OCI-LY1 (cell line): ENCODE measurements around the gene RASAL2.

Source experiments
- H2AFZ ChIP-seq: fragments of 200-600 bp; sonication (generic), shearing (Covaris generic); 2 replicates; pipeline ENCODE4 v1.6.0; 2014; ENCODE audit warnings: antibody characterized with exemption, mild to moderate bottlenecking, low read length
- H3F3A ChIP-seq: fragments of 200-600 bp; sonication (generic), shearing (Covaris generic); 2 replicates; pipeline ENCODE4 v1.6.0; 2014; ENCODE audit warnings: mild to moderate bottlenecking, antibody characterized with exemption, low read length, moderate library complexity; ENCODE audit not compliant: insufficient read depth
- H3K27ac ChIP-seq: fragments of 200-600 bp; sonication (generic); 2 replicates; pipeline ENCODE4 v1.5.1; 2014; ENCODE audit warnings: low read length, mixed run types, mild to moderate bottlenecking, low read depth; ENCODE audit not compliant: poor library complexity, severe bottlenecking
- H3K27me3 ChIP-seq: fragments of 200-600 bp; sonication (generic); 2 replicates; pipeline ENCODE4 v1.6.0; 2014; ENCODE audit warnings: antibody characterized with exemption, mild to moderate bottlenecking, low read length, moderate library complexity; ENCODE audit not compliant: insufficient read depth
- H3K36me3 ChIP-seq: fragments of 200-600 bp; sonication (generic); 2 replicates; pipeline ENCODE4 v1.6.1; 2014; ENCODE audit warnings: mild to moderate bottlenecking, antibody characterized with exemption, low read length, moderate library complexity, mixed read lengths; ENCODE audit not compliant: insufficient read depth
- H3K4me1 ChIP-seq: fragments of 200-600 bp; sonication (generic); 2 replicates; pipeline ENCODE4 v1.5.1; 2014; ENCODE audit warnings: mild to moderate bottlenecking, low read length, moderate library complexity; ENCODE audit not compliant: insufficient read depth, severe bottlenecking
- H3K4me2 ChIP-seq: fragments of 200-600 bp; sonication (generic), shearing (Covaris generic); 2 replicates; pipeline ENCODE4 v1.6.1; 2014; ENCODE audit warnings: low read length
- H3K4me3 ChIP-seq: fragments of 200-600 bp; sonication (generic); 2 replicates; pipeline ENCODE4 v1.5.1; 2014; ENCODE audit warnings: low read length, low read depth, mild to moderate bottlenecking, mixed read lengths; ENCODE audit not compliant: poor library complexity, severe bottlenecking
- H3K79me2 ChIP-seq: fragments of 200-600 bp; shearing (Covaris generic); 2 replicates; pipeline ENCODE4 v1.6.1; 2016; ENCODE audit warnings: mixed run types, low read length, mixed read lengths; ENCODE audit not compliant: insufficient read depth
- H3K9ac ChIP-seq: fragments of 200-600 bp; sonication (generic), shearing (Covaris generic); 2 replicates; pipeline ENCODE4 v1.6.1; 2014; ENCODE audit warnings: mild to moderate bottlenecking, low read length, mixed read lengths
- H3K9me2 ChIP-seq: fragments of 200-600 bp; sonication (generic), shearing (Covaris generic); 2 replicates; pipeline ENCODE4 v1.6.1; 2014; ENCODE audit warnings: low read depth, mild to moderate bottlenecking, low read length, mixed read lengths
- H3K9me3 ChIP-seq: fragments of 200-600 bp; shearing (Covaris generic); 2 replicates; pipeline ENCODE4 v1.6.1; 2014; ENCODE audit warnings: low read length, mixed read lengths
- H4K20me1 ChIP-seq: fragments of 200-600 bp; sonication (generic), shearing (Covaris generic); 2 replicates; pipeline ENCODE4 v1.6.0; 2016; ENCODE audit warnings: mild to moderate bottlenecking, low read length; ENCODE audit not compliant: insufficient read depth
- EZH2 ChIP-seq: fragments of 200-600 bp; sonication (generic), shearing (Covaris generic); IDR thresholded peaks from 2 replicates; pipeline ENCODE4 v1.8.0; 2017; ENCODE audit warnings: borderline replicate concordance, mixed run types, mild to moderate bottlenecking, antibody characterized with exemption, low read length, moderate library complexity, mixed read lengths
- TF ChIP-seq, protein P1 (sequence below): fragments of 200-600 bp; sonication (generic), shearing (Covaris generic); IDR thresholded peaks from 2 replicates; pipeline ENCODE4 v1.5.1; 2017; ENCODE audit warnings: mild to moderate bottlenecking, antibody characterized with exemption, low read length, moderate library complexity, mixed read lengths

RASAL2 gene

DNA sequence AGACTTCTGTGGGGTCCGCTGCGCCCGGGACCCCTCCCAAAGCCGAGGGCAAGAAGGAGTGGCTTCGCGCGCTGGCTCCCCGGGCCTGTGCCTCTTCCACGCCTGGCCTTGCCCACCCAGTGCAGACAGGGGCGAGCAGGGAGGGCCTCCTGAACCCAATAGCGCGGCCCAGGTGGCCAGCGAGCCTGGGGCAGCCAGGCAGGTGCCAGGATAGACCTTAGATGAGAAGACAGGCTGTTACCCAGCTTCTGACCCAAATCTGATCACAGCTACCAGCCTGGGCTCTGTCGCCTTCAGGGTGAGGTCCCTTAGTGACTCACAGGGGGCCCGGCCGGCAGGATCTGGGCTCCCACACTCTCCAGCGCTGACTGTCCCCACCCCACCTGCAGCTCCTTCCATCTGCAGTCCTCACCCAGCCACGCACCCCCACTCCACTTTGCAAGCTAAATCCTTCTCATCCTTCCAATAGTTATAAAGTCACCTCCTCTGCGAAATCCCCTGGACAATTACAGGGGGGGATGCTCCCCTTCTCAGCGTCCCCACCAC, 393.2 kb downstream of the RASAL2 start:
- Histone ChIP-seq H3K4me3 (peak overlapping the region; percentile 28), H4K20me1 (no peaks in the 10 kb centered on the region), H3K79me2 (no peaks in the 10 kb centered on the region), H3K9me3 (no peaks in the 10 kb centered on the region), H3K9me2 (no peaks in the 10 kb centered on the region), H2AFZ (no peak overlapping the region), H3K27me3 (no peaks in the 10 kb centered on the region), H3K4me2 (peak overlapping the region; percentile 55; the same call in 1 of the 2 replicates), H3K4me1 (peaks cover 9% of the 10 kb centered on the region), H3K36me3 (no peaks in the 10 kb centered on the region), H3K27ac (no peak overlapping the region), H3K9ac (no peak overlapping the region), H3F3A (no peaks in the 10 kb centered on the region)
- no peak for TF ChIP-seq EZH2
- TF ChIP-seq, protein P1, sequence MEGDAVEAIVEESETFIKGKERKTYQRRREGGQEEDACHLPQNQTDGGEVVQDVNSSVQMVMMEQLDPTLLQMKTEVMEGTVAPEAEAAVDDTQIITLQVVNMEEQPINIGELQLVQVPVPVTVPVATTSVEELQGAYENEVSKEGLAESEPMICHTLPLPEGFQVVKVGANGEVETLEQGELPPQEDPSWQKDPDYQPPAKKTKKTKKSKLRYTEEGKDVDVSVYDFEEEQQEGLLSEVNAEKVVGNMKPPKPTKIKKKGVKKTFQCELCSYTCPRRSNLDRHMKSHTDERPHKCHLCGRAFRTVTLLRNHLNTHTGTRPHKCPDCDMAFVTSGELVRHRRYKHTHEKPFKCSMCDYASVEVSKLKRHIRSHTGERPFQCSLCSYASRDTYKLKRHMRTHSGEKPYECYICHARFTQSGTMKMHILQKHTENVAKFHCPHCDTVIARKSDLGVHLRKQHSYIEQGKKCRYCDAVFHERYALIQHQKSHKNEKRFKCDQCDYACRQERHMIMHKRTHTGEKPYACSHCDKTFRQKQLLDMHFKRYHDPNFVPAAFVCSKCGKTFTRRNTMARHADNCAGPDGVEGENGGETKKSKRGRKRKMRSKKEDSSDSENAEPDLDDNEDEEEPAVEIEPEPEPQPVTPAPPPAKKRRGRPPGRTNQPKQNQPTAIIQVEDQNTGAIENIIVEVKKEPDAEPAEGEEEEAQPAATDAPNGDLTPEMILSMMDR: no peak

DNA sequence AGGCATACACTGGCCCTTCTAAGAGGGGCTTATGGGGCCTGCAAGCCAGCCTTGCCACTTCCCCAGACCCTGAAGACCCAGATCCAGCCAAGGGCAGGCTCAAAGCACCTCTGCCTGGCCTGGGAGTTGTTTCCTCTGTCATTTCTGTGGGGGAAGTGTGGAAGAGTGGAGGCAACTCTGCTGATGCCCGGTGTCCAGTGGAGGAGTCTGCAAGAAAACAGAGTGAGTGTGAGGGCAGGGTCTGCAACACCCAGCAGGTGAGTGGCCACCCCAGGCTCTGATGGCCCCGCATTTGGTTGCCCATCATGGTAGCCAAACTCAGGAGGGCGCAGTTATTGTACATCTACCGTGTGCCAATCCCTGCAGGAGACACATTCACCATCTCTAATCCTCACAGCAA, 394.5 kb downstream of the RASAL2 start:
- Histone ChIP-seq H3K4me3 (no peak overlapping the region), H3K36me3 (no peaks in the 10 kb centered on the region), H3K9me2 (no peaks in the 10 kb centered on the region), H3K27ac (no peak overlapping the region), H3F3A (no peaks in the 10 kb centered on the region), H3K79me2 (no peaks in the 10 kb centered on the region), H4K20me1 (no peaks in the 10 kb centered on the region), H3K9ac (no peak overlapping the region), H3K9me3 (no peaks in the 10 kb centered on the region), H2AFZ (no peak overlapping the region), H3K27me3 (no peaks in the 10 kb centered on the region), H3K4me2 (no peak overlapping the region), H3K4me1 (peaks cover 9% of the 10 kb centered on the region)
- no peak for TF ChIP-seq EZH2
- TF ChIP-seq, protein P1: no peak

DNA sequence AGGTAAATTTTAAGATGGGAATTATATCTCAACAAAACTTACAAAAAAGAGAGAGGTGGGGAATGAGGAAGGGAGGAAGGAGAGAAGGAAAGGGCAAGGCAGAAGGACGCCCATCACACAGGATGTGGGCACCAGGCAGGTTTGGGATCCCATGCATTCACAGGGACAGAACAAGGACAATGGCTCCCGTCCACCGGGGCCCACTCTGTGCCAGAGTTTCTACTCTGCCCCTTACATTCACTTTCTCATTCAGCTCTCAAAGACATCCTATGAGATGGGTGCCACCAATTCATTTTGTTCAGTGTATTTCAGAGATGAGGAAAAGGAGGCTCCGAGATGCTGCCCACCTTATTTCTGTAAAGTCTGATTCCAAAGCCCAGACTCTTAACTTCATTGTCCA, 395.5 kb downstream of the RASAL2 start:
- Histone ChIP-seq H3K79me2 (no peaks in the 10 kb centered on the region), H3K27ac (no peak overlapping the region), H3K4me3 (no peak overlapping the region), H3F3A (no peaks in the 10 kb centered on the region), H4K20me1 (no peaks in the 10 kb centered on the region), H3K9me2 (no peaks in the 10 kb centered on the region), H3K36me3 (no peaks in the 10 kb centered on the region), H3K4me2 (no peak overlapping the region), H3K9ac (no peak overlapping the region), H3K4me1 (peaks cover 9% of the 10 kb centered on the region), H3K27me3 (peaks cover 4% of the 10 kb centered on the region; the same call in 1 of the 2 replicates), H3K9me3 (no peaks in the 10 kb centered on the region), H2AFZ (no peak overlapping the region)
- TF ChIP-seq EZH2: no peak
- TF ChIP-seq, protein P1: no peak
